GM21737 (cell line): ENCODE results near the gene TXNIP.
A peak's percentile ranks its signal among the peaks of the same experiment; 100 is the strongest.

Experiments used
- ATAC-seq: cut with Tn5 transposase; IDR thresholded peaks from one replicate; pipeline ENCODE4 v1.9.1; 2021; ENCODE audit warnings: mild to moderate bottlenecking, moderate library complexity; ENCODE audit not compliant: unreplicated experiment

TXNIP gene

DNA sequence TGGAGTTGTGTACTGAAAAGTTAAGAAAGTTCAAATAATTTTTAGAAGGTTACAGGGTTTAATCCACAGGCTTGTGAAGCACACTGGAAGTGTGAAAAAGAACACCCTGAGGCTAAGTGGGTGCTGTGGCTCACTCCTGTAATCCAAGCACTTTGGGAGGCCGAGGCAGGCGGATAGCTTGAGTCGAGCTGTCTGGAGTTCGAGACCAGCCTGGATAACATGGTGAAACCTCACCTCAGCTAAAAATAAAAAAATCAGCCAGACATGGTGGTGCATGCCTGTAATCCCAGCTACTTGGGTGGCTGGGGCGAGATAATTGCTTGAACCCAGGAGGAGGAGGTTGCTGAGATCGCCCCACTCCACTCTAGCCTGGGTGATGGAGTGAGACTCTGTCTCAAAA, 9.8 kb downstream of the TXNIP start:
- no peak for ATAC-seq

DNA sequence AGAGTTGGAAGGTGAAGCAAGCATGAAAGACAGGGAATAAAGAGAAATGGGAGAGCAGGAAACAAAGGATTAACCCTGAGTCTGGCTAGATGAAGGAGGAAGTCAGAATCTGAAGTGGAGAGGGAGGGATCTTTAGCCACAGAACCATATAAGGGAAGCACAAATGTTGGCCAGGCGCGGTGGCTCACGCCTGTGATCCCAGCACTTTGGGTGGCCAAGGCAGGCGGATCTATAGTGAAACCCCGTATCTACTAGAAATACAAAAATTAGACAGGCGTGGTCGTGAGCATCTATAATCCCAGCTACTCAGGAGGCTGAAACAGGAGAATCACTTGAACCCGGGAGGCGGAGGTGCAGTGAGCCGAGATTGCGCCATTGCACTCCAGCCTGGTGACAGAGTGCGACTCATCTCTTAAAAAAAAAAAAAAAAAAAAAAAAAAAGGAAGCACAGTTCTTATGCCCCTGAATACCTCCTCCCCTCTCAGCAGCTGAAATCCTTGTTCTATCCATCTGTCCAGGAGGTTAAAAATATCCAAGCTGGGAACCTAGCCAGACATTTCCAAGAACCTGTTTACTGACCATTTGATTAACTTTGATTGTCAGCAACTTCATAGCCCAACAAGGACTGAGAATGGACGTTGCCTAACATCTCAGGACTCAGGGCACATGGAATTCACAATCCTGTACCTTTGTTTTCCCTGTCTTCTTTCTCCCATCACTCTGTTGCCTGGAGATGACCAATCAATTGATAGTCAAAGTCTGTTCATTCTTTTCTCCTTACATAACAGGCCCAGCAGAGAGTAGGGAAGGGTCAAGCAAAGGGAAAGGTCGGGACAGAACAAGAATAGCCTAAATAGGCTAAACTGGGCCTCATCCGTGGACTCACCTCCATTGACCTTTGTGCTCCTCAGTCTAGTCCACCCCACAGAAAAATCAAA, 10.6 kb downstream of the TXNIP start:
- no peak for ATAC-seq

DNA sequence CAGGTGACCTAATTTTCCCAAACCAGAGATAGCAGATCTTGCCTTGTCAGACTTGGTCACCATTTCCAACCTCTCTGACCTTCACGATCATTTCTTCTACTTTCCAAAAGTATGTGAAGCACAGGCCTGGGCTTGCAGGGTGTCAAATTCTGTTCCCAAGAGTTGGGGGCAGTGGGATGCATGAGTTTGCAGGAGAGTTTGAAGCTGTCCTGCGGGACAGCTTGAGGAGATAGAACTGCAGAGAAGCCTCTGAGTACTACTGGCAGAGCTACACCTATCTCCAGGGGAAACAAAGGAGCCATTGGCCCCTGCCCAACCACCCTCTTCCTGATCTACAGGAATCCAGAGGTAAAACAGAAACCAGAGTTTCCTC, 11.3 kb downstream of the TXNIP start:
- no peak for ATAC-seq

- no peak for ATAC-seq
These were observed 12.2 kb downstream of the TXNIP start for GRCh38 chr1:145983960-145984830.

- no peak for ATAC-seq
These were observed 13.1 kb downstream of the TXNIP start for GRCh38 chr1:145983206-145983675.

GRCh38 chr1:145982010-145982723, 14.2 kb downstream of the TXNIP start:
- ATAC-seq = no peak

GRCh38 chr1:145980457-145980994, 15.9 kb downstream of the TXNIP start:
- ATAC-seq = no peak

DNA sequence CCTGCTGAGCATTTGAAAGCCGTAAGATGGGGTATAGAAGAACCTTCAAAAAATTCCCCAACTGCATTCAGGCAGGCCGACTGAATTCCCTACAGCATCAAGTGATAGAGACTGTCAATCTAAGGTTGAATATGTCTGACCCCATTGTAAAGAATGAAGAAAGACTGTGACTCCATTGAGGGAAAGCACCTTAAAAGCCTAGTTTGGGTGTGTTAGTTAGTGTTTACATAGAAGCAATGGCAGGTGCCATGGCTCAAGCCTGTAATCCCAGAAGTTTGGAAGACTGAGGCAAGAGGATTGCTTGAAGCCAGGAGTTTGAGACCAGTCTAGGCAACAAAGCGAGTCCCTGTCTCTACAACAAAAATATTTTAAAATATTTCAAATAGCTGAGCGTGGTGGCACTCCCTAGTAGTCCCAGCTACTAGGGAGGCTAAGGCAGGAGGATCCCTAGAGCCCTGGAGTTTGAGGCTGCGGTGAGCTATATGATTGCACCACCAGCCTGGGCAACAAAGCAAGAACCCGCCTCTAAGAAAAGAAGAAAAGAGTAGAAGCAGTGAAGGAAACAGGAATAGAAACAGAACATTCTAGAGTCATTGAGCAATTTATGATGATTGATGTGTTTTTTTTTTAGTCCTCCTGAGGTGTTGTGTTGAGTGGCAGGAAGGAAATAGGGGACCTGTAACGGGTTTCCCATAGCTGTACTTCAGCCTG, 16.5 kb downstream of the TXNIP start:
- no peak for ATAC-seq

GRCh38 chr1:145978854-145979745, 17.3 kb downstream of the TXNIP start:
- ATAC-seq = peak; percentile 87

DNA sequence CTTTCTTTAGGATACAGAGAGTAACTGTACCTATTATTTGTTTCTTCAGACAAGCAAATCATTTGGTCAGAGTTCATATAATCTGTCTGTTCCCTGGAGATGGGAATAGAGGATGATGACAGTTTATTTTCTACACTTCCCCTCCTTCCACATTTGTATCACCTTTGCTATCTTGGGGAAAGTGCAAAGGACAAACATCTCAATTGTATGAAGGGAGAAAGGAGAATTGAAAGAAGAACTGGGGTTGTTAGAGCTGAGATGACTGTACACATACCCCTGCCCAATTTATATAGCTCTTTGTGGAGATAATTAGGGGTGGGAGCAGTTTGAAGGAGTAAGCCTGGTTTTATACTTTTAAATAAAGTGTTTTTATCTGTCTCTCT, 17.9 kb downstream of the TXNIP start:
- no peak for ATAC-seq

GRCh38 chr1:145977486-145978470, 18.6 kb downstream of the TXNIP start:
- no peak for ATAC-seq

DNA sequence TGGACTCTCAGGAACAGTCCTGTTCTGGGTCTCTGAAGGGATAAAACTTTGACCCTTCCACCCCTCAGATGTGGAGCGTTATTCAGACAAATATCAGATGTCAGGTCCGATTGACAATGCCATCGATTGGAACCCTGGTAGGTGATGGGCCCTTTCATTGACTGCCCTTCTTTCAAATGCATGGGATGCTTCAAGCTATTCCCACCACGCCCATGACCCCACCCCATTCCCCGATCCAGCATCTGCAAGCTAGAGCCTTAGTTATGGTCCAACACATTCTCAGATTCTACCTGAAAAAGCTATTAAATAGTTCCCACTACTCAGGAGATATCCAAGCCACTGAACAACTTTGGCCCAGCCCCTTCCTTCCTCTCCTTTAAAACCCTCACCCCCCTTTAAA, 19.4 kb downstream of the TXNIP start:
- ATAC-seq = no peak

- no peak for ATAC-seq
These were observed 21.2 kb downstream of the TXNIP start for GRCh38 chr1:145975216-145975615.

GRCh38 chr1:145974721-145975120, 21.7 kb downstream of the TXNIP start:
- ATAC-seq = no peak

GRCh38 chr1:145972580-145972979, 23.8 kb downstream of the TXNIP start:
- ATAC-seq = no peak

DNA sequence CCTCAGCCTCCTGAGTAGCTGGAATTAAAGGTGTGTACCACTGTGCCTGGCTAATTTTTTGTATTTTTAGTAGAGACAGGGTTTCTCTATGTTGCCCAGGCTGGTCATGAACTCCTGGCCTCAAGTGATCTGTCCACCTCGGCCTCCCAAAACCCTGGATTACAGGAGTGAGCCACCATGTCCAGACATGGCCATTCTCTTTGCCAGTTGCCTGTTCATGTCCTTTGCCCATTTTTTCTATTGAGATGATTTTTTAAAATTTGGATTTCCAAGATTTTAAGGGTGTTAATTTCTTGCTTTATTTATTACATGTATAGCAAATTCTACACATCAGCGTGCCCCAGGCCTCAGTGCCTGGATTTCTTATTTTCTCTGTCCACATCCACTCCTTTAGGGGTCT, 29.1 kb downstream of the TXNIP start:
- no peak for ATAC-seq

DNA sequence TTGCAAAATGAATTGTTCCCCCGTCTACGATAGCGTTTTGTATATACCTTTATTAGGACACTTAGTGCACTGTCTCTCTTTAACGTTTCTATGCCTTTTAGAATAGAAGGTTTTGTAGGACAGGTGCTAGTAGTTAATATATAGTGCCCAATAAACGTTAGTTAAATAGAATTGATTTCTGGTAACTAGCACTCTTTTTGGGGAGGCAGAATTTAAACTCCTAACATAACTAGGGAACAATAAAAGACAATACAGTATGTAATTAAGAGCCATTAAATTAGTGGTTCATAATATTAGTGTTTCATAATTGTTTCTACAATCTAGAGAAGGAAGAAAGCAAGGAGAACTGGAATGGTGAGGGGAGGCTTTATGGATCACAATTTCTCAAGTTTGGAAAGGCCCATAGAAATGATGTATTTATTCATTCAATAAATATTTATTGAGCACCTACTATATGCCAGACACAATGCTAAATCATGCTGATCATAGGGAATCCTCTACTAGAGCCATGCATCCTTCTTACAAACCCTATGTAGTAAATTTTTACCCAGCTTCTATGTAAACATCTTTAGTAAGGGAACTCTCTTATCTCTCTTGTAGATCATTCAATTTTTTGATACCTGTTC, 31.1 kb downstream of the TXNIP start:
- no peak for ATAC-seq
